ENCODE measurements around the gene ECE1.
A peak's percentile ranks its signal among the peaks of the same experiment; 100 is the strongest.

GRCh38 chr1:21337454-21337927 lies 47.2 kb upstream of the ECE1 start:
- TF ChIP-seq POLR2AphosphoS5 (IDR thresholded peaks at IDR 0.05) (peak in 1 of 3 donors; percentile 77), CTCF (IDR thresholded peaks at IDR 0.05 in 8 of 11, conservative IDR thresholded peaks at IDR 0.05 in 3 of 11) (no peak), POLR2A (IDR thresholded peaks at IDR 0.05) (no peak)

Data from spleen (tissue), 7 donors.